ENCODE results near the gene GREB1L. TPM values are rescaled to one million over a fixed set of nuclear protein-coding genes. Genes with fewer than 3 reads are reported as not detected.

GREB1L gene
- total and polyA plus RNA-seq, 2 of the 13 experiments (the other 11 are each of a cell fraction or from before 2014, with no cell fraction given) = 0.17 to 0.66 TPM

DNA sequence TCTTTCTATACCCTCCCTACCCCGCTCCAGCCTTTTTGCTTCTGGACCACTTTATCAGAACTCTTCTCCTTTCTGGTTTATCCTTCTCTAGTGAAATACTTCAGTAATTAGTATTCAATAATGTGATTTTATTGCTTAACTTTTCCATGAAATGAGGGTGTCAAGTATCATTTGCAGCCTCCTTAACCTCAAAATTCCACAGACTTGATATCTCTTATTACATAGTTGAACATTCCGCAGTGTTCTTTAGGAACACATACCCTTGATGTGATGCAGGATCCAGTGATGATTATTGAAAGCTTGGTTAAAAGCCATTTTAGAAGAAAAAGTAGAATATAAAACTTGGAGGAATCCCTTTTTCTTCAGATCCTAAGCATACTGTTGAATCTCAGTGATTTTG lies 94.8 kb downstream of the GREB1L start:
- no peaks in the 10 kb centered on the region for H3K27me3 ChIP-seq (ENCODE audit: control insufficient read depth in 1 of 2, insufficient read depth in 2 of 2, low read length in 2 of 2)
- TF ChIP-seq ZBTB3 (CRISPR knock-in tag; IDR thresholded peaks at IDR 0.05; ENCODE audit: borderline replicate concordance, low read depth) = no peak
- no peak for TF ChIP-seq ZEB1 (IDR thresholded peaks at IDR 0.05; ENCODE audit: insufficient replicate concordance, low read depth)
- TF ChIP-seq ZNF432 (CRISPR knock-in tag; IDR thresholded peaks at IDR 0.05; ENCODE audit: borderline replicate concordance) = no peak
- TF ChIP-seq, protein P1, sequence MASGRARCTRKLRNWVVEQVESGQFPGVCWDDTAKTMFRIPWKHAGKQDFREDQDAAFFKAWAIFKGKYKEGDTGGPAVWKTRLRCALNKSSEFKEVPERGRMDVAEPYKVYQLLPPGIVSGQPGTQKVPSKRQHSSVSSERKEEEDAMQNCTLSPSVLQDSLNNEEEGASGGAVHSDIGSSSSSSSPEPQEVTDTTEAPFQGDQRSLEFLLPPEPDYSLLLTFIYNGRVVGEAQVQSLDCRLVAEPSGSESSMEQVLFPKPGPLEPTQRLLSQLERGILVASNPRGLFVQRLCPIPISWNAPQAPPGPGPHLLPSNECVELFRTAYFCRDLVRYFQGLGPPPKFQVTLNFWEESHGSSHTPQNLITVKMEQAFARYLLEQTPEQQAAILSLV (CRISPR knock-in tag; IDR thresholded peaks at IDR 0.05; ENCODE audit: borderline replicate concordance) = no peak
- TF ChIP-seq NPAS2 (CRISPR knock-in tag; IDR thresholded peaks at IDR 0.05; ENCODE audit: borderline replicate concordance) = no peak
- TF ChIP-seq, protein P2, sequence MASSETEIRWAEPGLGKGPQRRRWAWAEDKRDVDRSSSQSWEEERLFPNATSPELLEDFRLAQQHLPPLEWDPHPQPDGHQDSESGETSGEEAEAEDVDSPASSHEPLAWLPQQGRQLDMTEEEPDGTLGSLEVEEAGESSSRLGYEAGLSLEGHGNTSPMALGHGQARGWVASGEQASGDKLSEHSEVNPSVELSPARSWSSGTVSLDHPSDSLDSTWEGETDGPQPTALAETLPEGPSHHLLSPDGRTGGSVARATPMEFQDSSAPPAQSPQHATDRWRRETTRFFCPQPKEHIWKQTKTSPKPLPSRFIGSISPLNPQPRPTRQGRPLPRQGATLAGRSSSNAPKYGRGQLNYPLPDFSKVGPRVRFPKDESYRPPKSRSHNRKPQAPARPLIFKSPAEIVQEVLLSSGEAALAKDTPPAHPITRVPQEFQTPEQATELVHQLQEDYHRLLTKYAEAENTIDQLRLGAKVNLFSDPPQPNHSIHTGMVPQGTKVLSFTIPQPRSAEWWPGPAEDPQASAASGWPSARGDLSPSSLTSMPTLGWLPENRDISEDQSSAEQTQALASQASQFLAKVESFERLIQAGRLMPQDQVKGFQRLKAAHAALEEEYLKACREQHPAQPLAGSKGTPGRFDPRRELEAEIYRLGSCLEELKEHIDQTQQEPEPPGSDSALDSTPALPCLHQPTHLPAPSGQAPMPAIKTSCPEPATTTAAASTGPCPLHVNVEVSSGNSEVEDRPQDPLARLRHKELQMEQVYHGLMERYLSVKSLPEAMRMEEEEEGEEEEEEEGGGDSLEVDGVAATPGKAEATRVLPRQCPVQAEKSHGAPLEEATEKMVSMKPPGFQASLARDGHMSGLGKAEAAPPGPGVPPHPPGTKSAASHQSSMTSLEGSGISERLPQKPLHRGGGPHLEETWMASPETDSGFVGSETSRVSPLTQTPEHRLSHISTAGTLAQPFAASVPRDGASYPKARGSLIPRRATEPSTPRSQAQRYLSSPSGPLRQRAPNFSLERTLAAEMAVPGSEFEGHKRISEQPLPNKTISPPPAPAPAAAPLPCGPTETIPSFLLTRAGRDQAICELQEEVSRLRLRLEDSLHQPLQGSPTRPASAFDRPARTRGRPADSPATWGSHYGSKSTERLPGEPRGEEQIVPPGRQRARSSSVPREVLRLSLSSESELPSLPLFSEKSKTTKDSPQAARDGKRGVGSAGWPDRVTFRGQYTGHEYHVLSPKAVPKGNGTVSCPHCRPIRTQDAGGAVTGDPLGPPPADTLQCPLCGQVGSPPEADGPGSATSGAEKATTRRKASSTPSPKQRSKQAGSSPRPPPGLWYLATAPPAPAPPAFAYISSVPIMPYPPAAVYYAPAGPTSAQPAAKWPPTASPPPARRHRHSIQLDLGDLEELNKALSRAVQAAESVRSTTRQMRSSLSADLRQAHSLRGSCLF (CRISPR knock-in tag; IDR thresholded peaks at IDR 0.05; ENCODE audit: borderline replicate concordance) = no peak
- no peak for TF ChIP-seq PCBP1 (IDR thresholded peaks at IDR 0.05; ENCODE audit: borderline replicate concordance, low read depth, low read length)
- no peak for TF ChIP-seq FLYWCH1 (CRISPR knock-in tag; IDR thresholded peaks at IDR 0.05)
- no peak for TF ChIP-seq JUN (CRISPR knock-in tag; IDR thresholded peaks at IDR 0.05)
- TF ChIP-seq, protein P3, sequence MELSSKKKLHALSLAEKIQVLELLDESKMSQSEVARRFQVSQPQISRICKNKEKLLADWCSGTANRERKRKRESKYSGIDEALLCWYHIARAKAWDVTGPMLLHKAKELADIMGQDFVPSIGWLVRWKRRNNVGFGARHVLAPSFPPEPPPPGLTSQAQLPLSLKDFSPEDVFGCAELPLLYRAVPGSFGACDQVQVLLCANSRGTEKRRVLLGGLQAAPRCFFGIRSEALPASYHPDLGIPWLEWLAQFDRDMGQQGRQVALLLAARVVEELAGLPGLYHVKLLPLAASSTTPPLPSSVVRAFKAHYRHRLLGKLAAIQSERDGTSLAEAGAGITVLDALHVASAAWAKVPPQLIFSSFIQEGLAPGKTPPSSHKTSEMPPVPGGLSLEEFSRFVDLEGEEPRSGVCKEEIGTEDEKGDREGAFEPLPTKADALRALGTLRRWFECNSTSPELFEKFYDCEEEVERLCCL (CRISPR knock-in tag; IDR thresholded peaks at IDR 0.05; ENCODE audit: borderline replicate concordance) = no peak
- ATAC-seq (no peak), FAIRE-seq (no peak), DNase-seq (ENCODE audit: low spot score) (no peak)
- no peak overlapping the region for H3K27ac ChIP-seq (ENCODE audit: extremely low read length, insufficient read depth, low read length)
- no TSS peak for BruUV-seq (replicated peaks)
- no peak overlapping the region for H3K4me2 ChIP-seq (ENCODE audit: low read depth, low read length)
- no peak overlapping the region for H3K4me3 ChIP-seq (replicated peaks in 1 of 3; ENCODE audit: insufficient read depth in 1 of 3, low read depth in 2 of 3, low read length in 3 of 3)
- 66% methylated on average over 2 of the region's 2 CpGs for WGBS (ENCODE audit: low lambda C conversion rate)
- H3K36me3 ChIP-seq (replicated peaks in 1 of 2; ENCODE audit: control insufficient read depth in 1 of 2, insufficient read depth in 2 of 2, low read length in 2 of 2) = no peaks in the 10 kb centered on the region
- POLR2A ChIA-PET = no interaction called here
- H4K20me1 ChIP-seq (ENCODE audit: insufficient read depth, low read length) = no peaks in the 10 kb centered on the region
- H3K9ac ChIP-seq (ENCODE audit: insufficient read depth, low read depth, low read length) = no peak overlapping the region
- H2AFZ ChIP-seq (ENCODE audit: low read length) = no peak overlapping the region
- in situ Hi-C loops (cut with HindIII; ENCODE audit: extremely low pct_ligation_motif_present, low pct_unique_long_range_greater_than_20kb) (no loop called here), intact Hi-C loops (cut with micrococcal nuclease; ENCODE audit: unreplicated experiment) (no loop called here)
- H3K4me1 ChIP-seq (ENCODE audit: insufficient read depth, low read length) = no peaks in the 10 kb centered on the region
- H3K79me2 ChIP-seq (ENCODE audit: insufficient read depth, low read length) = no peaks in the 10 kb centered on the region
- CTCF ChIA-PET (ENCODE audit: low intra/inter-chr PET ratio, low total read pairs) = no interaction called here
- H3K9me3 ChIP-seq (ENCODE audit: low read length) = no peaks in the 10 kb centered on the region

Measured in HepG2 (cell line).